HepG2 (cell line): ENCODE results near the gene TRIM25. TPM values are rescaled to one million over a fixed set of nuclear protein-coding genes. Genes with fewer than 3 reads are reported as not detected.

ENCODE experiments used
- ATAC-seq: fragments of 200-7000 bp; cut with Tn5 transposase; 3 replicates; pipeline ENCODE4 v1.9.1; 2020; ENCODE audit warnings: mild to moderate bottlenecking, moderate library complexity
- BruUV-seq: library from RNA; stranded (reverse); fragments of 400-500 nt; replicated peaks from 2 replicates; lab custom pipeline; 2021; lab: Mats Ljungman, UMichigan
- CTCF ChIA-PET: fragments of 300-600 bp; formaldehyde crosslinking; extraction: SDS; loops from one replicate; lab custom pipeline; 2021; ENCODE audit warnings: low total read pairs, inconsistent platforms, low intra/inter-chr PET ratio; lab: Yijun Ruan, JAX
- POLR2A ChIA-PET: fragments of 350-600 bp; sonication (Branson Sonifier 250); formaldehyde crosslinking; loops from one replicate; lab custom pipeline; 2020; ENCODE audit warnings: antibody characterized with exemption, inconsistent platforms; lab: Yijun Ruan, JAX
- DNase-seq: peaks from one replicate; pipeline ENCODE4 v3.0.0-alpha.2; 2015; ENCODE audit warnings: low spot score
- FAIRE-seq: peaks from 3 replicates; lab custom pipeline; 2011; peaks lifted over from hg19 to GRCh38; lab: Jason Lieb, UNC
- H2AFZ ChIP-seq: one replicate; pipeline ENCODE4 v1.6.1; 2011; ENCODE audit warnings: low read length, inconsistent platforms
- H3K27ac ChIP-seq: fragments of 300-600 bp; 3 replicates; pipeline ENCODE4 v1.8.0; 2011; ENCODE audit warnings: mixed run types, mild to moderate bottlenecking, mixed read lengths, low read length, inconsistent platforms; ENCODE audit not compliant: insufficient read depth; ENCODE audit errors: extremely low read length
- H3K27me3 ChIP-seq, 2 experiments: fragments of 200-600 bp in 1 of 2; 2 replicates in 1 of 2; 3 replicates in 1 of 2; pipeline versions ENCODE4 v1.6.0 to v1.8.0; 2011; ENCODE audit warnings: low read length in 2 of 2, mild to moderate bottlenecking in 2 of 2, moderate library complexity in 2 of 2, inconsistent platforms in 1 of 2; ENCODE audit not compliant: insufficient read depth in 2 of 2, control insufficient read depth in 1 of 2
- H3K36me3 ChIP-seq, 2 experiments: fragments of 200-600 bp in 1 of 2; replicated peaks in 1 of 2; 2 replicates in 1 of 2; 3 replicates in 1 of 2; pipeline versions ENCODE4 v1.5.1 to v1.8.0; 2011; ENCODE audit warnings: low read length in 2 of 2, inconsistent platforms in 1 of 2; ENCODE audit not compliant: insufficient read depth in 2 of 2, control insufficient read depth in 1 of 2
- H3K4me1 ChIP-seq: 2 replicates; pipeline ENCODE4 v1.5.1; 2012; ENCODE audit warnings: low read length, inconsistent platforms; ENCODE audit not compliant: insufficient read depth
- H3K4me2 ChIP-seq: 2 replicates; pipeline ENCODE4 v1.6.0; 2011; ENCODE audit warnings: low read depth, low read length, inconsistent platforms
- H3K4me3 ChIP-seq, 3 experiments: fragments of 200-600 bp in 1 of 3; sonication (generic), shearing (Covaris generic) in 1 of 3; replicated peaks in 1 of 3; 2 replicates each; pipeline ENCODE4 v1.5.1; 2011 to 2016; ENCODE audit warnings: low read length in 3 of 3, inconsistent platforms in 2 of 3, low read depth in 2 of 3, mild to moderate bottlenecking in 2 of 3, control low read depth in 1 of 3, mixed read lengths in 1 of 3; ENCODE audit not compliant: insufficient read depth in 1 of 3
- H3K79me2 ChIP-seq: one replicate; pipeline ENCODE4 v1.6.1; 2011; ENCODE audit warnings: low read length, inconsistent platforms; ENCODE audit not compliant: insufficient read depth
- H3K9ac ChIP-seq: 2 replicates; pipeline ENCODE4 v1.6.0; 2011; ENCODE audit warnings: mild to moderate bottlenecking, low read depth, low read length, inconsistent platforms; ENCODE audit not compliant: insufficient read depth
- H3K9me3 ChIP-seq: 2 replicates; pipeline ENCODE4 v1.5.1; 2012; ENCODE audit warnings: mild to moderate bottlenecking, low read length
- H4K20me1 ChIP-seq: 2 replicates; pipeline ENCODE4 v1.6.0; 2011; ENCODE audit warnings: inconsistent platforms, mild to moderate bottlenecking, low read length, moderate library complexity; ENCODE audit not compliant: insufficient read depth
- ARHGAP35 ChIP-seq: sonication (generic); formaldehyde crosslinking; IDR thresholded peaks from 2 replicates; pipeline ENCODE4 v1.9.0; 2022; ENCODE audit warnings: mild to moderate bottlenecking, inconsistent platforms, moderate library complexity, missing genetic modification reagents, borderline replicate concordance
- DNMT1 ChIP-seq: sonication (generic); formaldehyde crosslinking; IDR thresholded peaks from 2 replicates; pipeline ENCODE4 v1.5.1; 2020; ENCODE audit warnings: mild to moderate bottlenecking, missing genetic modification reagents
- KDM5B ChIP-seq: sonication (generic); formaldehyde crosslinking; IDR thresholded peaks from 2 replicates; pipeline ENCODE4 v1.4.0; 2020; ENCODE audit warnings: missing genetic modification reagents, mild to moderate bottlenecking, borderline replicate concordance
- KLF16 ChIP-seq, 2 experiments: sonication (generic) in 1 of 2; formaldehyde crosslinking in 1 of 2; IDR thresholded peaks; 2 replicates each; pipeline versions ENCODE4 v1.6.1 to v1.8.0; 2016 to 2023; ENCODE audit warnings: missing genetic modification reagents in 2 of 2, missing compliant biosample characterization in 1 of 2
- POGZ ChIP-seq: sonication (generic); formaldehyde crosslinking; IDR thresholded peaks from 2 replicates; pipeline ENCODE4 v1.4.0; 2020; ENCODE audit warnings: mild to moderate bottlenecking, missing genetic modification reagents
- RCOR2 ChIP-seq: IDR thresholded peaks from 2 replicates; pipeline ENCODE4 v1.6.1; 2016; ENCODE audit warnings: missing biosample characterization, missing genetic modification reagents
- SNAPC2 ChIP-seq: sonication (generic); formaldehyde crosslinking; IDR thresholded peaks from 2 replicates; pipeline ENCODE4 v1.8.1; 2022; ENCODE audit warnings: mild to moderate bottlenecking, missing genetic modification reagents
- TBX3 ChIP-seq: fragments of 450-650 bp; IDR thresholded peaks from 2 replicates; pipeline ENCODE4 v1.6.1; 2017; ENCODE audit warnings: antibody characterized with exemption, mild to moderate bottlenecking, inconsistent platforms, borderline replicate concordance
- ZFY ChIP-seq: sonication (generic); formaldehyde crosslinking; IDR thresholded peaks from 2 replicates; pipeline ENCODE4 v1.4.0; 2020; ENCODE audit warnings: missing genetic modification reagents
- ZNF3 ChIP-seq: IDR thresholded peaks from 2 replicates; pipeline ENCODE4 v1.7.0; 2017; ENCODE audit warnings: inconsistent platforms
- ZNF326 ChIP-seq: sonication (generic); formaldehyde crosslinking; IDR thresholded peaks from 2 replicates; pipeline ENCODE4 v1.4.0; 2020; ENCODE audit warnings: missing genetic modification reagents, borderline replicate concordance
- ZNF382 ChIP-seq: sonication (generic); formaldehyde crosslinking; IDR thresholded peaks from 2 replicates; pipeline ENCODE4 v1.5.0; 2020; ENCODE audit warnings: missing genetic modification reagents, mild to moderate bottlenecking, borderline replicate concordance
- ZNF562 ChIP-seq: sonication (generic); formaldehyde crosslinking; IDR thresholded peaks from 2 replicates; pipeline ENCODE4 v1.8.0; 2022; ENCODE audit warnings: missing genetic modification reagents, borderline replicate concordance
- ZNF678 ChIP-seq: sonication (generic); formaldehyde crosslinking; IDR thresholded peaks from 2 replicates; pipeline ENCODE4 v1.4.0; 2020; ENCODE audit warnings: mild to moderate bottlenecking, missing genetic modification reagents
- ZNF761 ChIP-seq: sonication (generic); formaldehyde crosslinking; conservative IDR thresholded peaks from 2 replicates; pipeline ENCODE4 v1.4.0; 2020; ENCODE audit warnings: mild to moderate bottlenecking, missing genetic modification reagents
- WGBS: methylation state at CpG from one replicate; pipeline ENCODE4 v1.1.6; 2017; ENCODE audit warnings: low lambda C conversion rate; 5-methylcytosine and 5-hydroxymethylcytosine counted together
- in situ Hi-C: cut with HindIII; loops from 2 replicates; pipeline ENCODE4 v1.10.0; 2017; ENCODE audit warnings: low pct_unique_long_range_greater_than_20kb; ENCODE audit not compliant: extremely low pct_ligation_motif_present
- intact Hi-C: fragments of 100-400 bp; cut with micrococcal nuclease; formaldehyde crosslinking; loops from one replicate; pipeline ENCODE4 v1.10.0; 2022; ENCODE audit not compliant: unreplicated experiment
- polyA plus RNA-seq, 8 experiments: library from polyadenylated mRNA; depleted of rRNA in 3 of 8; stranded (reverse) in 7 of 8; unstranded in 1 of 8; fragments of >200 nt; fragmentation: Illumina TruSeq in 4 of 8; extraction: Trizol in 4 of 8; gene quantifications; 2 replicates each; pipeline versions ENCODE4 v1.2.1 to v1.2.3, GENCODE V29; 2011 to 2016; ENCODE audit warnings: low read depth in 4 of 8, missing spikeins in 1 of 8, mixed read lengths in 1 of 8; ENCODE audit not compliant: insufficient read depth in 1 of 8
- total RNA-seq, 5 experiments: library from RNA; depleted of rRNA; stranded (reverse); fragments of >200 nt; fragmentation: Illumina TruSeq; extraction: Trizol; gene quantifications; 2 replicates each; pipeline ENCODE4 v1.2.3, GENCODE V29; 2016; ENCODE audit warnings: low read depth in 1 of 5
- TF ChIP-seq, protein P1 (sequence below): sonication (generic); formaldehyde crosslinking; conservative IDR thresholded peaks from 2 replicates; pipeline ENCODE4 v1.4.0; 2020; ENCODE audit warnings: missing genetic modification reagents
- TF ChIP-seq, protein P2 (sequence below): sonication (generic); formaldehyde crosslinking; IDR thresholded peaks from 2 replicates; pipeline ENCODE4 v1.4.0; 2020; ENCODE audit warnings: missing genetic modification reagents, mild to moderate bottlenecking, borderline replicate concordance

The TRIM25 gene
- total and polyA plus RNA-seq, 2 of the 13 experiments (the other 11 are each of a cell fraction or from before 2014, with no cell fraction given) = 30.8 to 42.2 TPM

DNA sequence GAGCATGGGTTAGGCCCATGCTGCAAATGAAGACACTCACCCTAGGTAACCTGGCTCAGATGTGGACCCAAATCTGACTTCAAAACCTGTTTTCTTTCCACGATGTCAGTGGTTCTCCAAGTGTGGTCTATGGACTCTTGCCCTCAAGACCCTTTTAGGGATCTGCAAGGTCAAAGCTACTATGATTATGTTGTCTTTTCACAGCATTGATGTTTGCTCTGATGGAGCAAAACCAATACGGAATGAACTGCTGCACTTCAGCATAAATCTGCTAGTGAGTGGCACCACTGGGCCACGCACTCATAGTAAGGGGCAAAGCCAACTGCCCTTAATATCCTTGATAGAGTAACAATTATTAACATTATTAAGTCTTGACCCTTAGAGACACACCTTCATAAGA, 21.6 kb upstream of the TRIM25 start (continued):
- TF ChIP-seq TBX3 = peak; percentile 56; the same call in 1 of the 2 replicates
- TF ChIP-seq DNMT1 (CRISPR knock-in tag) = no peak

DNA sequence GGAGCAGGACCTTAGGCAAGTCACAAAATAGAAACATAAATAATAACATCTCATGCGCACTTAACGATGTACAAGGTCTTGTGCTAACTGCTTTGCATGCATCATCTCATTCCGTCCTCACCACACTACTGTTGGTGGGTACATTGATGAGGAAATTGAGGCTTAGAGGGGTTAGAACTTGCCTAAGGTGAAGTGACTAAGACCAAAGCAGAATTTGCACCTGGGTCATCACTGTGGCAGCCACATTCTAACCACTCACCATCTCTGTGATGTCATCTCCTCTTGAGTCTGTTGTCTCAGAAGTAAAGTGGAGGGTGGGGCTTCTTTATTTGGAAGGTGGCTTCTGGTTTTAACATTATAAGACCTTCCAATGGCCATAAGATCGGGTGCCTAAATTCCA, 20.4 kb upstream of the TRIM25 start:
- intact Hi-C loops (no loop called here), in situ Hi-C loops (no loop called here)
- Histone ChIP-seq H2AFZ (no peak overlapping the region), H3K9me3 (peaks cover 21% of the 10 kb centered on the region), H3K27me3 (no peaks in the 10 kb centered on the region), H3K4me2 (no peak overlapping the region), H3K79me2 (no peaks in the 10 kb centered on the region), H3K9ac (no peak overlapping the region), H3K4me1 (peaks cover 19% of the 10 kb centered on the region), H3K27ac (no peak overlapping the region), H4K20me1 (no peaks in the 10 kb centered on the region), H3K36me3 (peaks cover 2 to 28% of the 10 kb centered on the region in 2 experiments; a peak in 4 of 5 replicates), H3K4me3 (no peak overlapping the region)
- BruUV-seq = no TSS peak
- FAIRE-seq (no peak), DNase-seq (no peak), ATAC-seq (no peak)
- ChIA-PET POLR2A (no interaction called here), CTCF (no interaction called here)
- WGBS = 93% methylated on average over 4 of the region's 4 CpGs
- TF ChIP-seq ZFY (CRISPR knock-in tag) = no peak
- no peak for TF ChIP-seq ZNF3 (CRISPR knock-in tag)
- no peak for TF ChIP-seq KDM5B (CRISPR knock-in tag)

DNA sequence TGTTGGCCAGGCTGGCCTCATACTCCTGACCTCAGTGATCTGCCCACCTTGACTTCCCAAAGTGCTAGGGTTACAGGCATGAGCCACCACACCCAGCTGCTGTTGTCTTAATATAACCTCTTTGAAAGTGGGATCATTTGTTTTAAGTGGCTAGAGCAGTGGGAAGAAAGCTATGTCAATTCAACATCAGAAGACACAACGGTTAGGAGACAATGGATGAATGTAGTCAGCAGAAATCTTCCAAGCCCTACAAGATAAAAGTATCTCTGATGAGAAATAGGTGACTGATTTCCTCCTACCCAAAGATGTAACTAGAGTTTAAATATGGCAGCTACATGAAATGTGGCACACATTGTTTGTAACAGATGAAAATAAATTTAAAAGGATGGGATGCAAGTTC, 20.0 kb upstream of the TRIM25 start:
- DNase-seq (no peak), FAIRE-seq (no peak), ATAC-seq (no peak)
- peaks cover 19% of the 10 kb centered on the region for H3K4me1 ChIP-seq
- H4K20me1 ChIP-seq = no peaks in the 10 kb centered on the region
- CTCF ChIA-PET = no interaction called here
- no peaks in the 10 kb centered on the region for H3K27me3 ChIP-seq
- H3K79me2 ChIP-seq = no peaks in the 10 kb centered on the region
- no peak overlapping the region for H3K27ac ChIP-seq
- H3K4me3 ChIP-seq = no peak overlapping the region
- 88% methylated on average over 1 of the region's 1 CpG for WGBS
- in situ Hi-C loops = no loop called here
- no TSS peak for BruUV-seq
- POLR2A ChIA-PET = no interaction called here
- H3K9ac ChIP-seq = no peak overlapping the region
- peaks cover 2 to 24% of the 10 kb centered on the region in 2 experiments; a peak in 3 of 5 replicates for H3K36me3 ChIP-seq
- no peak overlapping the region for H3K4me2 ChIP-seq
- intact Hi-C loops = no loop called here
- no peak overlapping the region for H2AFZ ChIP-seq
- H3K9me3 ChIP-seq = peaks cover 26% of the 10 kb centered on the region
- TF ChIP-seq RCOR2 (CRISPR knock-in tag) (no peak), SNAPC2 (CRISPR knock-in tag) (no peak), POGZ (CRISPR knock-in tag) (no peak), ZNF678 (CRISPR knock-in tag) (no peak), ZNF562 (CRISPR knock-in tag) (no peak), ARHGAP35 (CRISPR knock-in tag) (no peak), ZNF761 (CRISPR knock-in tag) (no peak), ZNF326 (CRISPR knock-in tag) (no peak), ZNF382 (CRISPR knock-in tag) (no peak), KLF16 (CRISPR knock-in tag; IDR thresholded peaks at IDR 0.05) (no peak)
- TF ChIP-seq, protein P1, sequence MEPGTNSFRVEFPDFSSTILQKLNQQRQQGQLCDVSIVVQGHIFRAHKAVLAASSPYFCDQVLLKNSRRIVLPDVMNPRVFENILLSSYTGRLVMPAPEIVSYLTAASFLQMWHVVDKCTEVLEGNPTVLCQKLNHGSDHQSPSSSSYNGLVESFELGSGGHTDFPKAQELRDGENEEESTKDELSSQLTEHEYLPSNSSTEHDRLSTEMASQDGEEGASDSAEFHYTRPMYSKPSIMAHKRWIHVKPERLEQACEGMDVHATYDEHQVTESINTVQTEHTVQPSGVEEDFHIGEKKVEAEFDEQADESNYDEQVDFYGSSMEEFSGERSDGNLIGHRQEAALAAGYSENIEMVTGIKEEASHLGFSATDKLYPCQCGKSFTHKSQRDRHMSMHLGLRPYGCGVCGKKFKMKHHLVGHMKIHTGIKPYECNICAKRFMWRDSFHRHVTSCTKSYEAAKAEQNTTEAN = no peak
- TF ChIP-seq, protein P2, sequence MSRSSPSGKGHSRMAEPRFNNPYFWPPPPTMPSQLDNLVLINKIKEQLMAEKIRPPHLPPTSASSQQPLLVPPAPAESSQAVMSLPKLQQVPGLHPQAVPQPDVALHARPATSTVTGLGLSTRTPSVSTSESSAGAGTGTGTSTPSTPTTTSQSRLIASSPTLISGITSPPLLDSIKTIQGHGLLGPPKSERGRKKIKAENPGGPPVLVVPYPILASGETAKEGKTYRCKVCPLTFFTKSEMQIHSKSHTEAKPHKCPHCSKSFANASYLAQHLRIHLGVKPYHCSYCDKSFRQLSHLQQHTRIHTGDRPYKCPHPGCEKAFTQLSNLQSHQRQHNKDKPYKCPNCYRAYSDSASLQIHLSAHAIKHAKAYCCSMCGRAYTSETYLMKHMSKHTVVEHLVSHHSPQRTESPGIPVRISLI (CRISPR knock-in tag) = no peak
